Transverse colon (tissue), 4 donors: ENCODE data around the gene BASP1. TPM values are rescaled to one million over a fixed set of nuclear protein-coding genes. Genes with fewer than 3 reads are reported as not detected.
"Not testable (repeated sequence)": the region's sequence is repeated elsewhere in the genome, so short reads cannot be mapped to it uniquely, and the experiment has no call there.

ENCODE experiments used
- DNase-seq: peaks from one replicate; pipeline ENCODE4 v3.0.0-alpha.2; 2019
- H3K27ac ChIP-seq, 4 donors: fragments of 200-600 bp; sonication (generic); 2 replicates each; pipeline ENCODE4 v1.5.1; 2016 to 2018; ENCODE audit warnings: inconsistent platforms in 4 of 4
- H3K27me3 ChIP-seq: fragments of 200-600 bp; sonication (generic); 2 replicates; pipeline ENCODE4 v1.5.1; 2017; ENCODE audit warnings: inconsistent platforms
- H3K36me3 ChIP-seq, 4 donors: fragments of 200-600 bp; sonication (generic); 2 replicates each; pipeline ENCODE4 v1.5.1; 2017 to 2019; ENCODE audit warnings: inconsistent platforms in 4 of 4
- H3K4me1 ChIP-seq, 4 donors: fragments of 200-600 bp; sonication (generic); 2 replicates each; pipeline ENCODE4 v1.5.1; 2017 to 2020; ENCODE audit warnings: inconsistent platforms in 4 of 4
- H3K4me3 ChIP-seq, 4 donors: fragments of 200-600 bp; sonication (generic); 1 replicate in 1 of 4; 2 replicates in 3 of 4; pipeline versions ENCODE4 v1.5.1 to v1.6.1; 2017 to 2019; ENCODE audit warnings: inconsistent platforms in 4 of 4
- H3K9me3 ChIP-seq, 2 donors: fragments of 200-600 bp; sonication (generic); 2 replicates each; pipeline ENCODE4 v1.5.1; 2017 to 2019; ENCODE audit warnings: inconsistent platforms in 2 of 2
- EP300 ChIP-seq: sonication (generic); formaldehyde crosslinking; IDR thresholded peaks from one replicate; pipeline ENCODE4 v1.6.1; 2017; ENCODE audit warnings: antibody characterized with exemption, low read depth
- POLR2A ChIP-seq: fragments of 450-650 bp; IDR thresholded peaks from one replicate; pipeline ENCODE4 v1.6.1; 2016; ENCODE audit warnings: antibody characterized with exemption, mild to moderate bottlenecking, moderate library complexity
- POLR2AphosphoS5 ChIP-seq, 3 donors: sonication (generic); formaldehyde crosslinking; IDR thresholded peaks; one replicate each; pipeline ENCODE4 v1.6.1; 2016; ENCODE audit warnings: antibody characterized with exemption in 3 of 3
- WGBS, 2 donors: methylation state at CpG; one replicate each; pipeline ENCODE4 v1.1.5; 2018; ENCODE audit warnings: low coverage in 1 of 2; 5-methylcytosine and 5-hydroxymethylcytosine counted together
- in situ Hi-C, 4 donors: fragments of 200-750 bp; cut with MboI; loops; one replicate each; pipeline versions ENCODE4 v1.15.0 to v1.15.1; 2017; ENCODE audit warnings: low sequenced_read_pairs in 3 of 4, low pct_ligation_motif_present in 1 of 4, low pct_unique_long_range_greater_than_20kb in 1 of 4
- intact Hi-C: fragments of 100-400 bp; cut with DNase I; formaldehyde crosslinking; loops from one replicate; pipeline ENCODE4 v1.15.1; 2023; ENCODE audit warnings: low total_unique reads
- total RNA-seq, 4 donors: library from RNA; depleted of rRNA; stranded (reverse); fragments of >200 nt; gene quantifications; one replicate each; pipeline ENCODE4 v1.1.0, GENCODE V29; 2016
- TF ChIP-seq, protein P1 (sequence below), 5 experiments: fragments of 200-600 bp in 3 of 5; fragments of 450-650 bp in 2 of 5; sonication (generic) in 3 of 5; IDR thresholded peaks; 1 replicate in 2 of 5; 2 replicates in 3 of 5; pipeline ENCODE4 v1.5.1; 2016 to 2017; ENCODE audit warnings: antibody characterized with exemption in 5 of 5, inconsistent platforms in 3 of 5, mild to moderate bottlenecking in 2 of 5, moderate library complexity in 1 of 5

Gene BASP1
- total RNA-seq, 4 donors from 2014 or later: 1.5 to 36.4 (median 9.2) TPM

DNA sequence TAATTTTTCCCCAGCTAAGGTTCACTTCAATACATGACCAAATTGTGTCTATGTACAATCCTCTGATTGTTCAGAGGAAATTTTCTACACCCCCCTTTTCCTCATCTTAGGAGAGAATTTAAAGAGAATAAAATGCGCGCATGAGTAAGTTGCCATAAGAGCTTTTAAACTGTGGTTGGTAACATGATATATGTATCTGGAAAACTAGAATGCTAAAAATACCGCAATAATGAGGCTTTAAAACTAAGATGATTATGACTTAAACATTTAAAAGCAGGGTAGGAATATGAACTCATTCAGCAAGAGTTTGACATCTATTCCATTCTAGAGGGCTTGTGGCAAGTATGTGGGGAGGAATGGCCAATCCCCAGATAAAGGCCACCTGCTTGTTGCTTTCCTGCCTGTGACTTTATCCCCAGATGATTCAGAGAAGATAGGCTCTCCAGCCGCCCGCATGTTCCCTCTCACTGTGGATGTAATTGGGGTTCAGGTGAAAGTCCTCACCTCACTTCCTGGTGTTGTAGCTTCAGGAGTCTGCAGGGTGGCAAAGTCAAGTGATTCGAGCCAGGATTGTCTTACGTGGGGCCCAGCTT, 26.5 kb upstream of the BASP1 start:
- DNase-seq: peak; percentile 23
- intact Hi-C loops (no loop called here), in situ Hi-C loops (loop anchor here in 3 of 4 donors (10.0 to 25.0 kb wide), 3 partner anchors 254 to 704 kb away; partner anchors contain the start of gene MYO10 (in 2 of the 3))
- H3K4me3 ChIP-seq: no peak overlapping the region
- peaks cover 3 to 31% (median 13%) of the 10 kb centered on the region in 4 donors for H3K4me1 ChIP-seq
- TF ChIP-seq, protein P1, sequence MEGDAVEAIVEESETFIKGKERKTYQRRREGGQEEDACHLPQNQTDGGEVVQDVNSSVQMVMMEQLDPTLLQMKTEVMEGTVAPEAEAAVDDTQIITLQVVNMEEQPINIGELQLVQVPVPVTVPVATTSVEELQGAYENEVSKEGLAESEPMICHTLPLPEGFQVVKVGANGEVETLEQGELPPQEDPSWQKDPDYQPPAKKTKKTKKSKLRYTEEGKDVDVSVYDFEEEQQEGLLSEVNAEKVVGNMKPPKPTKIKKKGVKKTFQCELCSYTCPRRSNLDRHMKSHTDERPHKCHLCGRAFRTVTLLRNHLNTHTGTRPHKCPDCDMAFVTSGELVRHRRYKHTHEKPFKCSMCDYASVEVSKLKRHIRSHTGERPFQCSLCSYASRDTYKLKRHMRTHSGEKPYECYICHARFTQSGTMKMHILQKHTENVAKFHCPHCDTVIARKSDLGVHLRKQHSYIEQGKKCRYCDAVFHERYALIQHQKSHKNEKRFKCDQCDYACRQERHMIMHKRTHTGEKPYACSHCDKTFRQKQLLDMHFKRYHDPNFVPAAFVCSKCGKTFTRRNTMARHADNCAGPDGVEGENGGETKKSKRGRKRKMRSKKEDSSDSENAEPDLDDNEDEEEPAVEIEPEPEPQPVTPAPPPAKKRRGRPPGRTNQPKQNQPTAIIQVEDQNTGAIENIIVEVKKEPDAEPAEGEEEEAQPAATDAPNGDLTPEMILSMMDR (IDR thresholded peaks at IDR 0.05): peak in 1 of 5 experiments; percentile 1
- no peak for TF ChIP-seq POLR2A
- H3K27ac ChIP-seq: no peak overlapping the region
- H3K9me3 ChIP-seq: no peaks in the 10 kb centered on the region
- H3K36me3 ChIP-seq: no peaks in the 10 kb centered on the region
- no peaks in the 10 kb centered on the region for H3K27me3 ChIP-seq
- 65% methylated on average over 3 to 7 of the region's 7 CpGs for WGBS, 2 donors

DNA sequence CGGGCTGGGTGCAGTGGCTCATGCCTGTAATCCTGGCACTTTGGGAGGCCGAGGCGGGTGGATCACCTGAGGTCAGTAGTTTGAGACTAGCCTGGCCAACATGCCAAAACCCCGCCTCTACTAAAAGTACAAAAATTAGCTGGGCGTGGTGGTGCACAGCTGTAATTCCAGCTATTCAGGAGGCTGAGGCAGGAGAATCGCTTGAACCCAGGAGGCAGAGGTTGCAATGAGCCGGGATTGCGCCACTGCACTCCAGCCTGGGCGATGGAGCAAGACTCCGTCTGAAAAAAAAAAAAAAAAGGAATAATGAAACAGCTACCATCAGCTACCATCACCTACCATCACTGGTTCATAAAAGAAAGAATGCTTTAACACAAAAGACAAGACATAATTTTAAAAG, 25.9 kb upstream of the BASP1 start:
- WGBS, 2 donors: 30 to 76% methylated on average over 5 to 10 of the region's 10 CpGs
- intact Hi-C loops, H3K27ac ChIP-seq, H3K36me3 ChIP-seq, H3K4me3 ChIP-seq, H3K9me3 ChIP-seq, H3K27me3 ChIP-seq: not testable (repeated sequence)
- in situ Hi-C loops: loop anchor here in 3 of 4 donors (10.0 to 25.0 kb wide), 3 partner anchors 254 to 704 kb away; partner anchors contain the start of gene MYO10 (in 2 of the 3)
- peaks cover 3 to 31% (median 13%) of the 10 kb centered on the region in 4 donors for H3K4me1 ChIP-seq
- DNase-seq: peak; percentile 17

DNA sequence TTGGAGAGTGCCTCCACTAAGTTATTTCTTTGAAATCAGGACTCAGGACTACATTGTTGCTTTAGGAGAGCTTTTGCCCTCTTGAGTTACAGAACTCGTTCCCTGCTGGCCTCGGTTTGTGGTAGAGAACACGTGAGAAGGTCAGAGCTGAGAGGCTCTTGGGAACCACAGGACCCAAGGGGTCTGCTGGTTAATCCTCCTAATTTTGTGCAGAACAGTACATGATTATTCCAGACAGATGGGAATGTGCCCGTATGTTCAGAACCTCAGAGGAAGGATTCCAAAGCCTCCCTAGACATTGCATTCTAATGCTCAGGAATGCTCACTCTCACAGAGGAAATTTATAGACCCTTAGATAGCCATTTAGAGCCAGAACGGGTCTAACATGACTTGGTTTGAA, 25.2 kb upstream of the BASP1 start:
- H3K4me1 ChIP-seq: peaks cover 3 to 31% (median 13%) of the 10 kb centered on the region in 4 donors
- no peak overlapping the region for H3K4me3 ChIP-seq
- intact Hi-C loops: no loop called here
- no peak overlapping the region for H3K27ac ChIP-seq
- H3K27me3 ChIP-seq: no peaks in the 10 kb centered on the region
- no peaks in the 10 kb centered on the region for H3K36me3 ChIP-seq
- 57% methylated on average over 5 of the region's 5 CpGs; no CpG with 5 or more reads in 1 of the 2 donors for WGBS, 2 donors
- in situ Hi-C loops: loop anchor here in 3 of 4 donors (10.0 to 25.0 kb wide), 3 partner anchors 255 to 705 kb away; partner anchors contain the start of gene MYO10 (in 2 of the 3)
- no peaks in the 10 kb centered on the region for H3K9me3 ChIP-seq
- DNase-seq: no peak
- no peak for TF ChIP-seq EP300
- TF ChIP-seq, protein P1 (IDR thresholded peaks at IDR 0.05): no peak
- TF ChIP-seq POLR2A: no peak
- TF ChIP-seq POLR2AphosphoS5 (IDR thresholded peaks at IDR 0.05): no peak

DNA sequence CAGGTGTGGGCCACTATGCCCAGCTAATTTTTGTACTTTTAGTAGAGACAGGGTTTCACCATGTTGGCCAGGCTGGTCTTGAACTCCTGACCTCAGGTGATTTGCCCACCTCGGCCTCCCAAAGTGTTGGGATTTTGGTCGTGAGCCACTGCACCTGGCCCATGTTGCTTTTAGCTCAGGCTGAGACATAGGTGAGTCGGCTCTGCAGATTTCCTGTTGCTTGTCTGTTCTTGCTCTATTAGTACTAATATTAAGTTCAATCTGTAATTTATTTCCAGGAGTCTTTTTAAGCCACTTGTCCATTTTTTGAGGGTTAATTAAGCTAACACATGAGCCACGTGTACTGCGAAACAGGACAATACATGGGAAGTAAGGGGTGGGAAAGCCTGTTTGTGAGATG, 21.4 kb upstream of the BASP1 start:
- peaks cover 0 to 3% of the 10 kb centered on the region in 2 donors for H3K9me3 ChIP-seq
- TF ChIP-seq, protein P1 (IDR thresholded peaks at IDR 0.05): no peak
- TF ChIP-seq POLR2A (no peak), EP300 (no peak), POLR2AphosphoS5 (IDR thresholded peaks at IDR 0.05) (no peak)
- 88 to 90% methylated on average over 2 to 5 of the region's 5 CpGs for WGBS, 2 donors
- no peaks in the 10 kb centered on the region for H3K36me3 ChIP-seq
- DNase-seq: no peak
- H3K4me1 ChIP-seq: peaks cover 0 to 12% (median 3%) of the 10 kb centered on the region in 4 donors
- H3K4me3 ChIP-seq: no peak overlapping the region
- H3K27ac ChIP-seq: no peak overlapping the region
- in situ Hi-C loops (loop anchor here in 3 of 4 donors (10.0 to 25.0 kb wide), 3 partner anchors 259 to 709 kb away; partner anchors contain the start of gene MYO10 (in 2 of the 3)), intact Hi-C loops (no loop called here)
- H3K27me3 ChIP-seq: no peaks in the 10 kb centered on the region
